Esophagus squamous epithelium (tissue), 5 donors: ENCODE data around the gene HMCN2. TPM values are rescaled to one million over a fixed set of nuclear protein-coding genes. Genes with fewer than 3 reads are reported as not detected.

ENCODE experiments used
- DNase-seq: peaks from one replicate; lab custom pipeline; 2025; lab: John Stamatoyannopoulos, UW
- H3K27ac ChIP-seq, 4 donors: fragments of 200-600 bp; sonication (generic); one replicate each; pipeline ENCODE4 v1.5.1; 2016 to 2019; ENCODE audit warnings: mild to moderate bottlenecking in 1 of 4
- H3K27me3 ChIP-seq, 4 donors: fragments of 200-600 bp; sonication (generic); 1 replicate in 3 of 4; 2 replicates in 1 of 4; pipeline versions ENCODE4 v1.5.1 to v1.6.0; 2017 to 2021; ENCODE audit warnings: antibody characterized with exemption in 1 of 4
- H3K36me3 ChIP-seq, 3 donors: fragments of 200-600 bp; sonication (generic); one replicate each; pipeline ENCODE4 v1.5.1; 2016 to 2019
- H3K4me1 ChIP-seq, 3 donors: fragments of 200-600 bp; sonication (generic); one replicate each; pipeline ENCODE4 v1.5.1; 2017 to 2019
- H3K4me3 ChIP-seq, 4 donors: fragments of 200-600 bp; sonication (generic); 1 replicate in 3 of 4; 2 replicates in 1 of 4; pipeline ENCODE4 v1.5.1; 2016 to 2019; ENCODE audit warnings: mild to moderate bottlenecking in 2 of 4, moderate library complexity in 1 of 4
- H3K9me3 ChIP-seq, 3 donors: fragments of 200-600 bp; sonication (generic); one replicate each; pipeline ENCODE4 v1.5.1; 2016 to 2019
- POLR2A ChIP-seq, 4 donors: fragments of 450-650 bp; IDR thresholded peaks; one replicate each; pipeline ENCODE4 v1.6.1; 2017; ENCODE audit warnings: antibody characterized with exemption in 4 of 4, mild to moderate bottlenecking in 4 of 4, moderate library complexity in 3 of 4
- WGBS, 2 donors: methylation state at CpG; one replicate each; pipeline ENCODE4 v1.1.5; 2018; 5-methylcytosine and 5-hydroxymethylcytosine counted together
- intact Hi-C: fragments of 100-400 bp; cut with DNase I; formaldehyde crosslinking; loops from one replicate; pipeline ENCODE4 v1.15.0; 2022
- total RNA-seq, 4 donors: library from RNA; depleted of rRNA; stranded (reverse); fragments of >200 nt; gene quantifications; one replicate each; pipeline ENCODE4 v1.1.0, GENCODE V29; 2016
- TF ChIP-seq, protein P1 (sequence below), 6 experiments: fragments of 450-650 bp in 4 of 6; fragments of 200-600 bp in 2 of 6; sonication (generic) in 2 of 6; IDR thresholded peaks; one replicate each; pipeline ENCODE4 v1.5.1; 2016 to 2019; ENCODE audit warnings: antibody characterized with exemption in 6 of 6, mild to moderate bottlenecking in 4 of 6, moderate library complexity in 4 of 6
- donor health status: DM: yes; HTN: yes; CAD: no.

The HMCN2 gene
- total RNA-seq, 4 donors from 2014 or later: 0.53 to 4.8 (median 0.78) TPM

DNA sequence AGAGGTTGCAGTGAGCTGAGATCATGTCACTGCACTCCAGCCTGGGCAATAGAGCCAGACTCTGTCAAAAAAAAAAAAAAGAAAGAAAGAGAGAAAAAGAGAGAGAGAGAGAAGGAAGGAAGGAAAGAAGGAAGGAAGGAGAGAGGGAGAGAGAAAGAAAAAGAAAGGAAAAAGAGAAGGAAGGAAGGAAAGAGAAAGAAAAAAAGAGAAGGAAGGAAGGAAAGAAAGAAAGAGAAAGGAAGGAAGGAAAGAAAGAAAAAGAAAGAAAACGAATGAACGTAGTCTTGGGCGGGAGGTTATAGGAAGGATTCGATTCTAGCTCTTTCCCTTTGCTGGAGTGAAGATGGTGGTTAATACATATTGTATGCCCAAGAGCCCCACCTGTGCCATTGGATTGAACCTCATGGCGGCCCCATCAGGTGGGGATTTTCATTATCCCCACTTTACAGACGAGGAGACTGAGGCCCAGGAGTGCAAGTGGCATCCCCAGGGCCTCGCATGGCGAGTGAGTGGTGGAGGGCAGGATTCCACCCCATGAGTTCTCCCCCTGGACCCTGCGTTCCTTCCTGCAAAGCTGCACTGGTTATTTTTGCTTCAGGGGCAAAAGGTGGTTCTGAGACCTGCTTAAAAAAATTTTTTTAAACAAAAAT is 98.3 kb downstream of the HMCN2 start:
- no peak for DNase-seq
- Histone ChIP-seq H3K27me3 (peaks cover 0 to 13% (median 0%) of the 10 kb centered on the region in 4 donors), H3K4me1 (no peaks in the 10 kb centered on the region), H3K27ac (no peak overlapping the region), H3K9me3 (no peaks in the 10 kb centered on the region), H3K4me3 (no peak overlapping the region), H3K36me3 (no peaks in the 10 kb centered on the region)
- WGBS, 2 donors: 78 to 84% methylated on average over 9 of the region's 9 CpGs
- TF ChIP-seq POLR2A (IDR thresholded peaks at IDR 0.05): no peak
- TF ChIP-seq, protein P1, sequence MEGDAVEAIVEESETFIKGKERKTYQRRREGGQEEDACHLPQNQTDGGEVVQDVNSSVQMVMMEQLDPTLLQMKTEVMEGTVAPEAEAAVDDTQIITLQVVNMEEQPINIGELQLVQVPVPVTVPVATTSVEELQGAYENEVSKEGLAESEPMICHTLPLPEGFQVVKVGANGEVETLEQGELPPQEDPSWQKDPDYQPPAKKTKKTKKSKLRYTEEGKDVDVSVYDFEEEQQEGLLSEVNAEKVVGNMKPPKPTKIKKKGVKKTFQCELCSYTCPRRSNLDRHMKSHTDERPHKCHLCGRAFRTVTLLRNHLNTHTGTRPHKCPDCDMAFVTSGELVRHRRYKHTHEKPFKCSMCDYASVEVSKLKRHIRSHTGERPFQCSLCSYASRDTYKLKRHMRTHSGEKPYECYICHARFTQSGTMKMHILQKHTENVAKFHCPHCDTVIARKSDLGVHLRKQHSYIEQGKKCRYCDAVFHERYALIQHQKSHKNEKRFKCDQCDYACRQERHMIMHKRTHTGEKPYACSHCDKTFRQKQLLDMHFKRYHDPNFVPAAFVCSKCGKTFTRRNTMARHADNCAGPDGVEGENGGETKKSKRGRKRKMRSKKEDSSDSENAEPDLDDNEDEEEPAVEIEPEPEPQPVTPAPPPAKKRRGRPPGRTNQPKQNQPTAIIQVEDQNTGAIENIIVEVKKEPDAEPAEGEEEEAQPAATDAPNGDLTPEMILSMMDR (IDR thresholded peaks at IDR 0.05): no peak
- intact Hi-C loops: no loop called here

GRCh38 chr9:130364619-130365322 is 99.2 kb downstream of the HMCN2 start:
- DNase-seq: no peak
- H3K9me3 ChIP-seq: no peaks in the 10 kb centered on the region
- H3K4me3 ChIP-seq: no peak overlapping the region
- H3K27me3 ChIP-seq: peaks cover 0 to 13% (median 0%) of the 10 kb centered on the region in 4 donors
- H3K27ac ChIP-seq: no peak overlapping the region
- intact Hi-C loops: no loop called here
- 50% methylated on average over 5 to 8 of the region's 13 CpGs for WGBS, 2 donors
- H3K4me1 ChIP-seq: no peaks in the 10 kb centered on the region
- no peaks in the 10 kb centered on the region for H3K36me3 ChIP-seq
- TF ChIP-seq POLR2A (IDR thresholded peaks at IDR 0.05): no peak
- TF ChIP-seq, protein P1 (IDR thresholded peaks at IDR 0.05): no peak

DNA sequence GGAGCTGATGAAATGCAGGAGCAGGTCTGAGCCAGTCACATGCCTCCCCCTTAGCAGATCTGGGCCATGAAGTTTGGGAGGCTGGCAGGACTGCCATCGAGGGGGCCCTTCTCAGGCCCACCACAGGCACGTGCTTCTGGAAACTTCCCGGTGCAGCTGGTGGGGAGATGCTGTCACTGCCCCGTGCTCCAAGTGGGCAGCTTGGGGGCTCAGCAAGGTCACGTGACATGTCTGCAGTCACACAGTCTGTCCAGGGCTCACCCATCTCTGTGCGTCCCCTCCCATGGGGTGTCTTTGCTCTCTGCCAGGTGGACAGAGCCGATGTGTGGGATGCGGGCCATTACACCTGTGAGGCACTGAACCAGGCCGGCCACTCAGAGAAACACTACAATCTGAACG is 99.8 kb downstream of the HMCN2 start:
- Histone ChIP-seq H3K9me3 (no peaks in the 10 kb centered on the region), H3K4me1 (no peaks in the 10 kb centered on the region), H3K36me3 (no peaks in the 10 kb centered on the region), H3K27me3 (peaks cover 0 to 13% (median 0%) of the 10 kb centered on the region in 4 donors), H3K27ac (no peak overlapping the region), H3K4me3 (no peak overlapping the region)
- no peak for DNase-seq
- TF ChIP-seq, protein P1 (IDR thresholded peaks at IDR 0.05): no peak
- TF ChIP-seq POLR2A (IDR thresholded peaks at IDR 0.05): no peak
- intact Hi-C loops: no loop called here
- WGBS, 2 donors: 49% methylated on average over 3 of the region's 10 CpGs; no CpG with 5 or more reads in 1 of the 2 donors

DNA sequence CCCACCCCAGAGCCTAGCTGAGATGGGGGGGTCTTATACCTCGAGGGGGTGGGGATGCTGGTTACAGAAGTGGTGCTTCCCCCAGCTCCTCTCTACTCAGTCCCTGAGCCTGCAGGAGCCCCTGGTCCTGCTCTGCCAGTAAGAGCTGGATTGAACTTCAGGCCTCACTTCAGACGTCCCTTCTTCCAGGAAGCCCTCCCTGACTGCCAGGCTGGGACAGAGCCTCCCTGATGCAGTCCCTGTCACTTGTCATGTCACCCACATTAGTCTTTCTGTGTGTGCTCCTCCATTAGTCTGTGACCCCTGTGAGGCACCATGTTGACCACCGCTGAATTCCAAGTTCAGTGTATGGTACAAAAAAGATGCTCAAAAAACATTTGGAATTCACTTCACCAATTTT is 100.5 kb downstream of the HMCN2 start:
- Histone ChIP-seq H3K4me3 (no peak overlapping the region), H3K9me3 (no peaks in the 10 kb centered on the region), H3K27me3 (peaks cover 0 to 13% (median 0%) of the 10 kb centered on the region in 4 donors), H3K27ac (no peak overlapping the region), H3K4me1 (no peaks in the 10 kb centered on the region), H3K36me3 (no peaks in the 10 kb centered on the region)
- WGBS, 2 donors: 100% methylated on average over 1 of the region's 3 CpGs
- DNase-seq: no peak
- intact Hi-C loops: no loop called here
- no peak for TF ChIP-seq POLR2A (IDR thresholded peaks at IDR 0.05)
- TF ChIP-seq, protein P1 (IDR thresholded peaks at IDR 0.05): no peak

GRCh38 chr9:130366888-130367550 is 101.5 kb downstream of the HMCN2 start:
- H3K36me3 ChIP-seq: no peaks in the 10 kb centered on the region
- intact Hi-C loops: no loop called here
- no peaks in the 10 kb centered on the region for H3K9me3 ChIP-seq
- H3K27ac ChIP-seq: no peak overlapping the region
- WGBS, 2 donors: 83 to 84% methylated on average over 8 of the region's 8 CpGs
- DNase-seq: no peak
- peaks cover 0 to 13% (median 0%) of the 10 kb centered on the region in 4 donors for H3K27me3 ChIP-seq
- H3K4me3 ChIP-seq: no peak overlapping the region
- TF ChIP-seq, protein P1 (IDR thresholded peaks at IDR 0.05): no peak
- no peak for TF ChIP-seq POLR2A (IDR thresholded peaks at IDR 0.05)
- H3K4me1 ChIP-seq: no peaks in the 10 kb centered on the region
